Ovary (tissue), 10 donors: ENCODE measurements around the gene CSF1R. TPM values are rescaled to one million over a fixed set of nuclear protein-coding genes. Genes with fewer than 3 reads are reported as not detected.

Experiments used
- DNase-seq, 5 donors: peaks; one replicate each; pipeline ENCODE4 v3.0.0-alpha.2; 2019 to 2020
- H3K27ac ChIP-seq, 2 donors: fragments of 200-600 bp; one replicate each; pipeline versions ENCODE4 v1.5.1 to v1.8.0; 2019 to 2022
- H3K27me3 ChIP-seq: fragments of 200-600 bp; one replicate; pipeline ENCODE4 v1.8.0; 2022
- H3K36me3 ChIP-seq: fragments of 200-600 bp; sonication (generic); one replicate; pipeline ENCODE4 v1.5.1; 2019
- H3K4me1 ChIP-seq: one replicate; pipeline ENCODE4 v1.8.1; 2013; ENCODE audit warnings: mild to moderate bottlenecking, moderate library complexity; ENCODE audit not compliant: insufficient read depth
- H3K4me3 ChIP-seq: fragments of 200-600 bp; sonication (generic); one replicate; pipeline ENCODE4 v1.5.1; 2017
- H3K9me3 ChIP-seq, 2 donors: fragments of 200-600 bp in 1 of 2; sonication (generic) in 1 of 2; one replicate each; pipeline versions ENCODE4 v1.5.1 to v1.8.1; 2013 to 2019; ENCODE audit warnings: mild to moderate bottlenecking in 1 of 2, moderate library complexity in 1 of 2
- EP300 ChIP-seq: sonication (generic); formaldehyde crosslinking; IDR thresholded peaks from one replicate; pipeline ENCODE4 v1.6.1; 2017; ENCODE audit warnings: antibody characterized with exemption
- POLR2A ChIP-seq: fragments of 450-650 bp; IDR thresholded peaks from one replicate; pipeline ENCODE4 v1.6.1; 2017; ENCODE audit warnings: antibody characterized with exemption, mild to moderate bottlenecking, moderate library complexity
- WGBS, 3 donors: extraction: QIAGEN DNeasy Blood & Tissue Kit in 1 of 3; methylation state at CpG; one replicate each; pipeline versions ENCODE4 v1.1.5 to v1.1.7; 2013 to 2017; 5-methylcytosine and 5-hydroxymethylcytosine counted together
- intact Hi-C, 4 donors: fragments of 100-400 bp; cut with DNase I; formaldehyde crosslinking; loops; one replicate each; pipeline versions ENCODE4 v1.11.0 to v1.15.1; 2022 to 2023
- long read RNA-seq, 3 donors: library from polyadenylated mRNA in 2 of 3; unstranded in 2 of 3; transcript quantifications; one replicate each; pipeline ENCODE4 v2.0.0 and lab custom pipeline, GENCODE V29; 2021 to 2026
- polyA plus RNA-seq, 2 donors: library from polyadenylated mRNA; stranded (reverse); fragments of 200-250 nt in 1 of 2; fragments of 350-450 nt in 1 of 2; fragmentation: Illumina TruSeq in 1 of 2; extraction: RNeasy Lipid Tissue Mini Kit (QIAGEN cat#74804) in 1 of 2; gene quantifications; one replicate each; pipeline ENCODE4 v1.2.3, GENCODE V29; 2013 to 2014
- total RNA-seq, 7 donors: library from RNA; depleted of rRNA in 2 of 7; stranded (reverse); fragments of >200 nt in 2 of 7; fragmentation: NEBNext Ultra II Directional in 3 of 7; extraction: Animal tissue kit (Norgen Biotek cat#: 25700) in 3 of 7; gene quantifications; one replicate each; pipeline versions ENCODE4 v1.1.0 to v1.2.4, GENCODE V29; 2016 to 2023
- TF ChIP-seq, protein P1 (sequence below), 3 donors: fragments of 450-650 bp in 2 of 3; fragments of 200-600 bp in 1 of 3; IDR thresholded peaks; one replicate each; pipeline versions ENCODE4 v1.5.1 to v1.8.0; 2016 to 2022; ENCODE audit warnings: antibody characterized with exemption in 3 of 3, mild to moderate bottlenecking in 1 of 3
- donor health status: DM: no; HTN: no; CAD: no; lungs with moderate emphysema.
- donor health status: DM: no; HTN: no; CAD: no.
- donor health status: Bipolar disorder and iron deficiency.
- donor health status: DM: yes; HTN: yes; CAD: no.
- donor health status: DM: no; HTN: no; CAD: no.
- donor health status: DM: yes; HTN: yes; CAD: no.

Gene CSF1R
- 10 to 100 TPM in 5 of 7 donors, 1 to 10 TPM in 2; 7.6 to 25.3 (median 16.4) TPM for total RNA-seq
- 10 to 100 TPM in 1 of 2 donors, 1 to 10 TPM in 1; 8.1 to 41.9 TPM for polyA plus RNA-seq
- long read RNA-seq, donor 1, partial matches to known transcripts: 7 of 11 reads
- long read RNA-seq, donor 1, other reads (novel, unspliced or antisense): 3 of 11 reads
- long read RNA-seq, donor 2: 0 reads
- long read RNA-seq, donor 3, partial matches to known transcripts: 48 of 54 reads
- long read RNA-seq, donor 3, other reads (novel, unspliced or antisense): 5 of 54 reads

DNA sequence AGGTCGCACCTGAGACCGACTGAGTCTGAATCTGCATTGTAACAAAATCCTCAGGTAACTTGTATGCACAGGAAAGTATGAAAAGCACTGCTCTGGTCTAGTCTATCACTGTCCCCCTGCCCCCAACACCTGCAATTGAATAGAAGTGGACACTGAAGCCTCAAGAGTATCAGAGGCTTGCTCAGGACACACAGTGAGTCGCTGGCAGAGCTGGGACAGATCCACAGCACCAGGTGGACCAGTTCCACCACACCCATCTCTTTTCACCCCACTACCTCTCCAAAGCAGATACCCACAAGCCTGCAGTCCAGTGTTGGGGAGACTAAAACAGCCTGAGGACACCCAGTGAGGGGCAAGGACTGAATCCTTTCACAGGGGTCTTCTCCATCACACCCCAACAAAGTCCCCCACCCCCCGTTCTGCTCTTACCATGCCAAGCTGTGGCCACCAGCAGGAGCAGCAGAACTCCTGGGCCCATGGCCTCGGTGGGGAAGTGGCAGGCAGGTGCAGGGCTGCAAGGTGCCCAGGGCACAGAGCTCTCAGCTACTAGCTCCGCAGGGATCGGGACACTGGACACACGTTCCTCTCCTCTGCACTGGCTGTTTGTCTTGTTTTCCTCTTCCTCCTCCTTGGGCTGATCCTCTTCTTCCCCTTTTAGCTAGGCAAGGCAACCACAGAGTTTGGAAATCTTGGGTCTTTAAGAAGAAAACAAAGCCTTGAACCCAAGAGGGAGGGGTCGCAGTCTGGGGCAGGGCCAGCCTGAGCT is at the start of gene CSF1R:
TSS of gene CSF1R (minus strand) at position 605 of the 766 bp plus-strand sequence. CDS start at position 478, 127 bp downstream.
- Histone ChIP-seq H3K36me3 (no peaks in the 10 kb centered on the region), H3K27me3 (no peaks in the 10 kb centered on the region), H3K4me1 (no peaks in the 10 kb centered on the region), H3K4me3 (no peak within 1 kb of the TSS), H3K27ac (no peak within 1 kb of the TSS), H3K9me3 (no peaks in the 10 kb centered on the region)
- DNase-seq: no peak
- TF ChIP-seq, protein P1, sequence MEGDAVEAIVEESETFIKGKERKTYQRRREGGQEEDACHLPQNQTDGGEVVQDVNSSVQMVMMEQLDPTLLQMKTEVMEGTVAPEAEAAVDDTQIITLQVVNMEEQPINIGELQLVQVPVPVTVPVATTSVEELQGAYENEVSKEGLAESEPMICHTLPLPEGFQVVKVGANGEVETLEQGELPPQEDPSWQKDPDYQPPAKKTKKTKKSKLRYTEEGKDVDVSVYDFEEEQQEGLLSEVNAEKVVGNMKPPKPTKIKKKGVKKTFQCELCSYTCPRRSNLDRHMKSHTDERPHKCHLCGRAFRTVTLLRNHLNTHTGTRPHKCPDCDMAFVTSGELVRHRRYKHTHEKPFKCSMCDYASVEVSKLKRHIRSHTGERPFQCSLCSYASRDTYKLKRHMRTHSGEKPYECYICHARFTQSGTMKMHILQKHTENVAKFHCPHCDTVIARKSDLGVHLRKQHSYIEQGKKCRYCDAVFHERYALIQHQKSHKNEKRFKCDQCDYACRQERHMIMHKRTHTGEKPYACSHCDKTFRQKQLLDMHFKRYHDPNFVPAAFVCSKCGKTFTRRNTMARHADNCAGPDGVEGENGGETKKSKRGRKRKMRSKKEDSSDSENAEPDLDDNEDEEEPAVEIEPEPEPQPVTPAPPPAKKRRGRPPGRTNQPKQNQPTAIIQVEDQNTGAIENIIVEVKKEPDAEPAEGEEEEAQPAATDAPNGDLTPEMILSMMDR (IDR thresholded peaks at IDR 0.05): no peak
- TF ChIP-seq POLR2A: no peak
- intact Hi-C loops: no loop called here
- 84 to 88% (median 85%) methylated on average over 9 of the region's 9 CpGs for WGBS, 3 donors

DNA sequence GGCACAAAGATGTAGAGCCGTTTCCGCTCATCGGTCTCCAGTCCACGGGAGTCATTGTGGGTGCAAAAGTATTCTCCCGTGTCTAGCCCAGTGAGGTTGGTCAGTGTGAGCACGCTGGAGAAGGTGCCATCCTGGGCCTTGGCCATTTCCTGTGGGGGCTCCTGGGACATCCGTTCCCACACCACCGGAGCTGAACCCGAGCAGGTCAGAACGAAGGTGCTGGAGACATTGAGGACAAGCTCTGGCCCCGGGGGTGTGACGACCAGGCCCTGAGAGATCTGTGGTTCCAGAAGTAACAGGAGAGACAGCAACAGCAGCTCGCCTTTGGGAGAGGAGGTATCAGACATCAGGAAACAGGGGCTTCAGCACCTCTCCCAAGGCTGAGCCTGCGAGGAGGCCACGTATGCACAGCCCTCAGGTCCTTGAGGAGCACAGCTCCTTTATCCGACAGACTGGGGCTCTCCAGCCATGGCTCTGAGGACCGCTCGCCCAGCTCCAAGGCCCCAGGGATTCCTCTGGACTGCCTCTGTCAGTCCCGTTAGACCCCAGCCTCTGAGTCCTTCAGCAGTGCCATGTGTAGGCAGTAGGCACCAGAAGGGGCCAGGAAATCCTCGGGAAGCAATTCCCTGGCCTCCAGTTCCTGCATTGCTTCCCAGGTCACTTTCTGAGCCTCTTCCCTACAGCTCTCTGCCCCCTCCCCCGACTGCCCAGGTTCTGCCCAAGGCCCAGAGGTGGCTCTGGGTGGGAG is 49.4 kb upstream of the CSF1R start:
- Histone ChIP-seq H3K27ac (peak overlapping the region; percentile 92), H3K27me3 (no peaks in the 10 kb centered on the region), H3K4me3 (no peak overlapping the region), H3K36me3 (no peaks in the 10 kb centered on the region), H3K9me3 (no peaks in the 10 kb centered on the region), H3K4me1 (peaks cover 47% of the 10 kb centered on the region)
- TF ChIP-seq POLR2A (no peak), EP300 (no peak)
- TF ChIP-seq, protein P1 (IDR thresholded peaks at IDR 0.05): no peak
- DNase-seq: peak in 1 of 5 donors; percentile 33
- intact Hi-C loops: loop anchor here in 3 of 4 donors (10.0 kb wide), 3 partner anchors 219 to 309 kb away; partner anchors contain the start of genes RPS14 (in 1 of the 3) and TCOF1 (in 1 of the 3)
- 77 to 81% (median 80%) methylated on average over 21 of the region's 21 CpGs for WGBS, 3 donors

- H3K27me3 ChIP-seq: no peaks in the 10 kb centered on the region
- intact Hi-C loops: loop anchor here (5.0 to 10.0 kb wide), 5 partner anchors 33 to 311 kb away; partner anchors contain the start of genes CDX1 (in 2 of the 4), RPS14 (in 1 of the 4) and TCOF1 (in 1 of the 4)
Measured at GRCh38 chr5:150134198-150134588, 47.8 kb upstream of the CSF1R start.

More at GRCh38 chr5:150134198-150134588, 47.8 kb upstream of the CSF1R start:
- WGBS, 3 donors: 66 to 73% (median 69%) methylated on average over 7 of the region's 7 CpGs
- TF ChIP-seq EP300: no peak
- TF ChIP-seq, protein P1 (IDR thresholded peaks at IDR 0.05): no peak
- Histone ChIP-seq H3K4me3 (no peak overlapping the region), H3K9me3 (no peaks in the 10 kb centered on the region), H3K27ac (no peak overlapping the region), H3K4me1 (peaks cover 38% of the 10 kb centered on the region), H3K36me3 (no peaks in the 10 kb centered on the region)
- DNase-seq: no peak
